Measurements from ENCODE around the gene ADGRV1. TPM values are rescaled to one million over a fixed set of nuclear protein-coding genes. Genes with fewer than 3 reads are reported as not detected.

The ADGRV1 gene
- polyA plus RNA-seq, 1 donor from 2014 or later: 3.7 TPM

GRCh38 chr5:90626493-90626892 is 67.9 kb downstream of the ADGRV1 start:
- Histone ChIP-seq H3K9me3 (ENCODE audit: low read length) (no peaks in the 10 kb centered on the region), H3K9ac (ENCODE audit: low read length) (no peak overlapping the region), H3K4me3 (ENCODE audit: low read length) (no peak overlapping the region), H3K79me2 (replicated peaks; ENCODE audit: insufficient read depth, low read length) (no peaks in the 10 kb centered on the region), H2AFZ (ENCODE audit: low read depth, low read length) (no peak overlapping the region), H3K9me2 (ENCODE audit: insufficient read depth, low read length) (no peaks in the 10 kb centered on the region), H3K27me3 (ENCODE audit: insufficient read depth, low read depth, low read length) (no peaks in the 10 kb centered on the region), H3K4me2 (ENCODE audit: low read length) (no peak overlapping the region), H3K36me3 (ENCODE audit: insufficient read depth, low read length) (no peaks in the 10 kb centered on the region), H4K20me1 (ENCODE audit: insufficient read depth) (no peaks in the 10 kb centered on the region), H3K27ac (ENCODE audit: low read length) (no peak overlapping the region), H3F3A (ENCODE audit: insufficient read depth, low read length, poor library complexity, severe bottlenecking) (no peaks in the 10 kb centered on the region)
- TF ChIP-seq TAF1 (IDR thresholded peaks at IDR 0.05; ENCODE audit: low read depth) (no peak), POLR2AphosphoS5 (IDR thresholded peaks at IDR 0.05) (no peak), RAD21 (conservative IDR thresholded peaks at IDR 0.05) (no peak), REST (IDR thresholded peaks at IDR 0.05; ENCODE audit: borderline replicate concordance) (no peak), EZH2 (IDR thresholded peaks at IDR 0.05; ENCODE audit: borderline replicate concordance, insufficient read depth, low read length, poor library complexity, severe bottlenecking) (no peak), SMC3 (conservative IDR thresholded peaks at IDR 0.05; ENCODE audit: poor library complexity) (no peak), EP300 (conservative IDR thresholded peaks at IDR 0.05; ENCODE audit: poor library complexity, severe bottlenecking) (no peak), MXI1 (conservative IDR thresholded peaks at IDR 0.05; ENCODE audit: poor library complexity, severe bottlenecking) (no peak)
- TF ChIP-seq, protein P1, sequence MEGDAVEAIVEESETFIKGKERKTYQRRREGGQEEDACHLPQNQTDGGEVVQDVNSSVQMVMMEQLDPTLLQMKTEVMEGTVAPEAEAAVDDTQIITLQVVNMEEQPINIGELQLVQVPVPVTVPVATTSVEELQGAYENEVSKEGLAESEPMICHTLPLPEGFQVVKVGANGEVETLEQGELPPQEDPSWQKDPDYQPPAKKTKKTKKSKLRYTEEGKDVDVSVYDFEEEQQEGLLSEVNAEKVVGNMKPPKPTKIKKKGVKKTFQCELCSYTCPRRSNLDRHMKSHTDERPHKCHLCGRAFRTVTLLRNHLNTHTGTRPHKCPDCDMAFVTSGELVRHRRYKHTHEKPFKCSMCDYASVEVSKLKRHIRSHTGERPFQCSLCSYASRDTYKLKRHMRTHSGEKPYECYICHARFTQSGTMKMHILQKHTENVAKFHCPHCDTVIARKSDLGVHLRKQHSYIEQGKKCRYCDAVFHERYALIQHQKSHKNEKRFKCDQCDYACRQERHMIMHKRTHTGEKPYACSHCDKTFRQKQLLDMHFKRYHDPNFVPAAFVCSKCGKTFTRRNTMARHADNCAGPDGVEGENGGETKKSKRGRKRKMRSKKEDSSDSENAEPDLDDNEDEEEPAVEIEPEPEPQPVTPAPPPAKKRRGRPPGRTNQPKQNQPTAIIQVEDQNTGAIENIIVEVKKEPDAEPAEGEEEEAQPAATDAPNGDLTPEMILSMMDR (IDR thresholded peaks at IDR 0.05; ENCODE audit: poor library complexity, severe bottlenecking): no peak

DNA sequence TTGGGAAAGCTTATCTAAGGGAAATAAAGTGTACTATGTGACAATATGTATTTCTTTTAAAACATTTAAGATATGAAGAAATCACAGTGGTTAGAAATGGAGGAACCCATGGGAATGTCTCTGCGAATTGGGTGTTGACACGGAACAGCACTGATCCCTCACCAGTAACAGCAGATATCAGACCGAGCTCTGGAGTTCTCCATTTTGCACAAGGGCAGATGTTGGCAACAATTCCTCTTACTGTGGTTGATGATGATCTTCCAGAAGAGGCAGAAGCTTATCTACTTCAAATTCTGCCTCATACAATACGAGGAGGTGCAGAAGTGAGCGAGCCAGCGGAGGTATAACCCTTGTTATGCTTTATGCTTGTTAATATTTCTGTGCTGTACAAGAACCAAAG is 69.9 kb downstream of the ADGRV1 start:
- Histone ChIP-seq H3K36me3 (ENCODE audit: insufficient read depth, low read length) (no peaks in the 10 kb centered on the region), H3K79me2 (replicated peaks; ENCODE audit: insufficient read depth, low read length) (no peaks in the 10 kb centered on the region), H4K20me1 (ENCODE audit: insufficient read depth) (no peaks in the 10 kb centered on the region), H3K9me2 (ENCODE audit: insufficient read depth, low read length) (no peaks in the 10 kb centered on the region), H3F3A (ENCODE audit: insufficient read depth, low read length, poor library complexity, severe bottlenecking) (no peaks in the 10 kb centered on the region), H3K27ac (ENCODE audit: low read length) (no peak overlapping the region), H3K27me3 (ENCODE audit: insufficient read depth, low read depth, low read length) (no peaks in the 10 kb centered on the region), H3K4me3 (ENCODE audit: low read length) (no peak overlapping the region), H3K9ac (ENCODE audit: low read length) (no peak overlapping the region), H3K4me2 (ENCODE audit: low read length) (no peak overlapping the region), H3K9me3 (ENCODE audit: low read length) (no peaks in the 10 kb centered on the region), H2AFZ (ENCODE audit: low read depth, low read length) (no peak overlapping the region)
- TF ChIP-seq EZH2 (IDR thresholded peaks at IDR 0.05; ENCODE audit: borderline replicate concordance, insufficient read depth, low read length, poor library complexity, severe bottlenecking) (no peak), REST (IDR thresholded peaks at IDR 0.05; ENCODE audit: borderline replicate concordance) (no peak), POLR2AphosphoS5 (IDR thresholded peaks at IDR 0.05) (no peak), TAF1 (IDR thresholded peaks at IDR 0.05; ENCODE audit: low read depth) (no peak), MXI1 (conservative IDR thresholded peaks at IDR 0.05; ENCODE audit: poor library complexity, severe bottlenecking) (no peak), RAD21 (conservative IDR thresholded peaks at IDR 0.05) (no peak), SMC3 (conservative IDR thresholded peaks at IDR 0.05; ENCODE audit: poor library complexity) (no peak), EP300 (conservative IDR thresholded peaks at IDR 0.05; ENCODE audit: poor library complexity, severe bottlenecking) (no peak)
- TF ChIP-seq, protein P1 (IDR thresholded peaks at IDR 0.05; ENCODE audit: poor library complexity, severe bottlenecking): no peak

Data from neural cell (in vitro differentiated cells).